Tibial nerve (tissue), 4 donors: ENCODE measurements around the gene USP35. TPM values are rescaled to one million over a fixed set of nuclear protein-coding genes. Genes with fewer than 3 reads are reported as not detected.

Experiments
- DNase-seq, 2 donors: peaks; one replicate each; pipeline ENCODE4 v3.0.0-alpha.2; 2019; ENCODE audit warnings: low spot score in 2 of 2
- H3K27ac ChIP-seq, 4 donors: fragments of 200-600 bp; sonication (generic) in 3 of 4; one replicate each; pipeline ENCODE4 v1.5.1; 2017 to 2019; ENCODE audit warnings: mild to moderate bottlenecking in 1 of 4
- H3K27me3 ChIP-seq, 2 donors: fragments of 200-600 bp; sonication (generic) in 1 of 2; one replicate each; pipeline versions ENCODE4 v1.5.1 to v1.6.0; 2017 to 2019
- H3K36me3 ChIP-seq, 3 donors: fragments of 200-600 bp; sonication (generic); one replicate each; pipeline ENCODE4 v1.5.1; 2018 to 2019
- H3K4me1 ChIP-seq, 4 donors: fragments of 200-600 bp; sonication (generic) in 3 of 4; one replicate each; pipeline ENCODE4 v1.5.1; 2017 to 2019
- H3K4me3 ChIP-seq, 4 donors: fragments of 200-600 bp; sonication (generic) in 3 of 4; one replicate each; pipeline ENCODE4 v1.5.1; 2017 to 2019; ENCODE audit warnings: mild to moderate bottlenecking in 1 of 4, moderate library complexity in 1 of 4
- H3K9me3 ChIP-seq, 4 donors: fragments of 200-600 bp; sonication (generic) in 3 of 4; one replicate each; pipeline ENCODE4 v1.5.1; 2017 to 2019
- CTCF ChIP-seq, 5 experiments: fragments of 200-600 bp in 3 of 5; fragments of 450-650 bp in 2 of 5; sonication (generic) in 3 of 5; IDR thresholded peaks; one replicate each; pipeline ENCODE4 v1.5.1; 2016 to 2019; ENCODE audit warnings: antibody characterized with exemption in 5 of 5, mild to moderate bottlenecking in 3 of 5, moderate library complexity in 2 of 5
- EP300 ChIP-seq, 2 donors: sonication (generic); formaldehyde crosslinking; IDR thresholded peaks; one replicate each; pipeline ENCODE4 v1.6.1; 2017; ENCODE audit warnings: antibody characterized with exemption in 2 of 2, mild to moderate bottlenecking in 1 of 2
- POLR2A ChIP-seq, 2 donors: fragments of 450-650 bp; IDR thresholded peaks; one replicate each; pipeline ENCODE4 v1.6.1; 2017; ENCODE audit warnings: antibody characterized with exemption in 2 of 2, mild to moderate bottlenecking in 2 of 2, moderate library complexity in 2 of 2
- WGBS, 2 donors: methylation state at CpG; one replicate each; pipeline ENCODE4 v1.1.5; 2018; 5-methylcytosine and 5-hydroxymethylcytosine counted together
- total RNA-seq, 4 donors: library from RNA; depleted of rRNA; stranded (reverse); fragments of >200 nt; gene quantifications; one replicate each; pipeline ENCODE4 v1.1.0, GENCODE V29; 2016

USP35 gene
- total RNA-seq, 4 donors from 2014 or later: 10.9 to 23.1 (median 12.6) TPM

- 78 to 92% methylated on average over 7 to 8 of the region's 8 CpGs for WGBS, 2 donors
- no peak for DNase-seq
- H3K36me3 ChIP-seq: peaks cover 0 to 60% (median 0%) of the 10 kb centered on the region in 3 donors
These were observed 9.1 kb downstream of the USP35 start for GRCh38 chr11:78197816-78198215.

GRCh38 chr11:78199015-78199652 lies 10.4 kb downstream of the USP35 start:
- H3K27ac ChIP-seq: no peak overlapping the region
- H3K9me3 ChIP-seq: no peaks in the 10 kb centered on the region
- H3K4me1 ChIP-seq: peaks cover 0 to 4% (median 0%) of the 10 kb centered on the region in 4 donors
- DNase-seq: no peak
- WGBS, 2 donors: 95% methylated on average over 6 of the region's 6 CpGs
- H3K27me3 ChIP-seq: no peaks in the 10 kb centered on the region
- TF ChIP-seq EP300 (IDR thresholded peaks at IDR 0.05): no peak
- TF ChIP-seq CTCF (IDR thresholded peaks at IDR 0.05): no peak
- TF ChIP-seq POLR2A (IDR thresholded peaks at IDR 0.05): no peak
- H3K36me3 ChIP-seq: peaks cover 0 to 69% (median 0%) of the 10 kb centered on the region in 3 donors
- no peak overlapping the region for H3K4me3 ChIP-seq

More at GRCh38 chr11:78197816-78198215, 9.1 kb downstream of the USP35 start:
- no peak overlapping the region for H3K4me3 ChIP-seq
- no peak overlapping the region for H3K27ac ChIP-seq
- TF ChIP-seq CTCF (IDR thresholded peaks at IDR 0.05) (no peak), EP300 (IDR thresholded peaks at IDR 0.05) (no peak), POLR2A (IDR thresholded peaks at IDR 0.05) (no peak)
- peaks cover 0 to 12% (median under 1%) of the 10 kb centered on the region in 4 donors for H3K4me1 ChIP-seq
- no peaks in the 10 kb centered on the region for H3K27me3 ChIP-seq
- no peaks in the 10 kb centered on the region for H3K9me3 ChIP-seq

GRCh38 chr11:78199653-78200015 lies 10.9 kb downstream of the USP35 start:
- H3K27me3 ChIP-seq: no peaks in the 10 kb centered on the region
- DNase-seq: no peak
- 98% methylated on average over 5 of the region's 5 CpGs for WGBS, 2 donors
- no peak for TF ChIP-seq POLR2A (IDR thresholded peaks at IDR 0.05)
- TF ChIP-seq CTCF (IDR thresholded peaks at IDR 0.05): no peak
- no peak for TF ChIP-seq EP300 (IDR thresholded peaks at IDR 0.05)
- H3K4me3 ChIP-seq: no peak overlapping the region
- no peak overlapping the region for H3K27ac ChIP-seq
- H3K36me3 ChIP-seq: peaks cover 0 to 69% (median 0%) of the 10 kb centered on the region in 3 donors
- H3K9me3 ChIP-seq: no peaks in the 10 kb centered on the region
- H3K4me1 ChIP-seq: peaks cover 0 to 4% (median 0%) of the 10 kb centered on the region in 4 donors

GRCh38 chr11:78200061-78200460 lies 11.3 kb downstream of the USP35 start:
- Histone ChIP-seq H3K27ac (no peak overlapping the region), H3K4me1 (peaks cover 0 to 3% (median 0%) of the 10 kb centered on the region in 4 donors), H3K27me3 (no peaks in the 10 kb centered on the region), H3K36me3 (peaks cover 0 to 71% (median 0%) of the 10 kb centered on the region in 3 donors), H3K9me3 (no peaks in the 10 kb centered on the region), H3K4me3 (no peak overlapping the region)
- TF ChIP-seq EP300 (IDR thresholded peaks at IDR 0.05) (no peak), CTCF (IDR thresholded peaks at IDR 0.05) (no peak), POLR2A (IDR thresholded peaks at IDR 0.05) (no peak)
- DNase-seq: no peak
- whole genome bisulfite sequencing, 2 donors: 73 to 78% methylated on average over 4 of the region's 4 CpGs

GRCh38 chr11:78200553-78200952 lies 11.8 kb downstream of the USP35 start:
- Histone ChIP-seq H3K27me3 (no peaks in the 10 kb centered on the region), H3K4me1 (no peaks in the 10 kb centered on the region), H3K4me3 (no peak overlapping the region), H3K27ac (no peak overlapping the region), H3K9me3 (no peaks in the 10 kb centered on the region), H3K36me3 (peaks cover 0 to 76% (median 0%) of the 10 kb centered on the region in 3 donors)
- no peak for TF ChIP-seq POLR2A (IDR thresholded peaks at IDR 0.05)
- TF ChIP-seq EP300 (IDR thresholded peaks at IDR 0.05): no peak
- TF ChIP-seq CTCF (IDR thresholded peaks at IDR 0.05): no peak
- 90 to 95% methylated on average over 9 to 13 of the region's 13 CpGs for WGBS, 2 donors
- no peak for DNase-seq
